H9 (cell line): ENCODE results near the gene CDKL5. TPM values are rescaled to one million over a fixed set of nuclear protein-coding genes. Genes with fewer than 3 reads are reported as not detected.

Source experiments
- DNase-seq: peaks from one replicate; pipeline ENCODE4 v3.0.0-alpha.2; 2017
- H2AFZ ChIP-seq: one replicate; pipeline ENCODE4 v1.6.1; 2013; ENCODE audit warnings: mild to moderate bottlenecking, low read length, control low read depth, moderate library complexity
- H2AK5ac ChIP-seq: 2 replicates; pipeline ENCODE4 v1.6.1; 2013; ENCODE audit warnings: low read length, control low read depth, mixed read lengths; ENCODE audit not compliant: insufficient read length
- H2BK120ac ChIP-seq: one replicate; pipeline ENCODE4 v1.6.1; 2013; ENCODE audit warnings: low read depth, mild to moderate bottlenecking, low read length, control low read depth, inconsistent platforms; ENCODE audit not compliant: poor library complexity, severe bottlenecking
- H2BK12ac ChIP-seq: 2 replicates; pipeline ENCODE4 v1.6.1; 2013; ENCODE audit warnings: low read length, control low read depth, mixed read lengths, low read depth; ENCODE audit not compliant: insufficient read length
- H2BK15ac ChIP-seq: 2 replicates; pipeline ENCODE4 v1.6.1; 2013; ENCODE audit warnings: low read depth, low read length, control low read depth
- H2BK20ac ChIP-seq: one replicate; pipeline ENCODE4 v1.6.1; 2013; ENCODE audit warnings: low read depth, mild to moderate bottlenecking, low read length, control low read depth, inconsistent platforms; ENCODE audit not compliant: poor library complexity, severe bottlenecking
- H2BK5ac ChIP-seq: 2 replicates; pipeline ENCODE4 v1.6.1; 2013; ENCODE audit warnings: low read length, control low read depth, mixed read lengths; ENCODE audit not compliant: insufficient read length
- H3K14ac ChIP-seq: 2 replicates; pipeline ENCODE4 v1.6.1; 2013; ENCODE audit warnings: low read length, control low read depth; ENCODE audit not compliant: insufficient read depth
- H3K18ac ChIP-seq: 2 replicates; pipeline ENCODE4 v1.6.1; 2013; ENCODE audit warnings: low read depth, mild to moderate bottlenecking, mixed read lengths, low read length, control low read depth; ENCODE audit not compliant: insufficient read length
- H3K23ac ChIP-seq: 2 replicates; pipeline ENCODE4 v1.6.1; 2013; ENCODE audit warnings: low read length, control low read depth, mixed read lengths, low read depth; ENCODE audit not compliant: insufficient read length
- H3K23me2 ChIP-seq: 2 replicates; pipeline ENCODE4 v1.6.1; 2013; ENCODE audit warnings: low read depth, mild to moderate bottlenecking, mixed read lengths, low read length, control low read depth; ENCODE audit not compliant: insufficient read length, poor library complexity, severe bottlenecking
- H3K27ac ChIP-seq: 2 replicates; pipeline ENCODE4 v1.5.1; 2013; ENCODE audit warnings: low read length, control low read depth, mixed read lengths, low read depth; ENCODE audit not compliant: insufficient read length
- H3K27me3 ChIP-seq: 2 replicates; pipeline ENCODE4 v1.6.1; 2013; ENCODE audit warnings: low read length, control low read depth, inconsistent platforms; ENCODE audit not compliant: insufficient read depth
- H3K4ac ChIP-seq: 2 replicates; pipeline ENCODE4 v1.6.1; 2013; ENCODE audit warnings: low read depth, mild to moderate bottlenecking, control low read depth, inconsistent platforms, low read length, moderate library complexity
- H3K4me1 ChIP-seq: 2 replicates; pipeline ENCODE4 v1.6.1; 2013; ENCODE audit warnings: low read length, control low read depth, inconsistent platforms; ENCODE audit not compliant: insufficient read depth
- H3K4me2 ChIP-seq: 2 replicates; pipeline ENCODE4 v1.6.1; 2013; ENCODE audit warnings: low read length, control low read depth, mixed read lengths; ENCODE audit not compliant: insufficient read length, insufficient read depth
- H3K56ac ChIP-seq: 2 replicates; pipeline ENCODE4 v1.6.1; 2013; ENCODE audit warnings: low read depth, mild to moderate bottlenecking, mixed read lengths, low read length, control low read depth; ENCODE audit not compliant: insufficient read length
- H3K79me1 ChIP-seq: 2 replicates; pipeline ENCODE4 v1.6.1; 2013; ENCODE audit warnings: low read depth, mild to moderate bottlenecking, moderate library complexity, low read length, control low read depth, inconsistent platforms; ENCODE audit not compliant: insufficient read depth, poor library complexity, severe bottlenecking
- H3K79me2 ChIP-seq: 2 replicates; pipeline ENCODE4 v1.6.1; 2013; ENCODE audit warnings: low read length, control low read depth, inconsistent platforms; ENCODE audit not compliant: insufficient read depth
- H3K9ac ChIP-seq: 2 replicates; pipeline ENCODE4 v1.6.1; 2013; ENCODE audit warnings: low read length, control low read depth, mixed read lengths; ENCODE audit not compliant: insufficient read length; ENCODE audit errors: extremely low read depth
- H3K9me3 ChIP-seq: one replicate; pipeline ENCODE4 v1.6.1; 2013; ENCODE audit warnings: low read depth, low read length, inconsistent platforms; ENCODE audit not compliant: control insufficient read depth
- H3T11ph ChIP-seq: one replicate; pipeline ENCODE4 v1.6.1; 2013; ENCODE audit warnings: mild to moderate bottlenecking, low read length, control low read depth, inconsistent platforms
- H4K20me1 ChIP-seq: one replicate; pipeline ENCODE4 v1.6.1; 2013; ENCODE audit not compliant: control insufficient read depth, insufficient read length, insufficient read depth
- H4K5ac ChIP-seq: 2 replicates; pipeline ENCODE4 v1.6.1; 2013; ENCODE audit warnings: low read depth, mild to moderate bottlenecking, mixed read lengths, low read length, control low read depth; ENCODE audit not compliant: insufficient read length
- H4K8ac ChIP-seq: replicated peaks from 2 replicates; pipeline ENCODE4 v1.6.1; 2013; ENCODE audit warnings: low read length, control low read depth, mixed read lengths, low read depth; ENCODE audit not compliant: insufficient read length
- H4K91ac ChIP-seq: 2 replicates; pipeline ENCODE4 v1.6.1; 2013; ENCODE audit warnings: low read depth, mild to moderate bottlenecking, moderate library complexity, mixed read lengths, low read length, control low read depth; ENCODE audit not compliant: insufficient read length
- H3K27ac Mint-ChIP-seq, 3 experiments: 2 replicates in 2 of 3; 3 replicates in 1 of 3; pipeline ENCODE4 v1.8.0; 2020 to 2021; ENCODE audit warnings: mixed read lengths in 3 of 3, mild to moderate bottlenecking in 1 of 3, moderate library complexity in 1 of 3
- H3K27me3 Mint-ChIP-seq: 2 replicates; pipeline ENCODE4 v1.8.0; 2021; ENCODE audit warnings: low read depth, mild to moderate bottlenecking, moderate library complexity, mixed read lengths
- H3K36me3 Mint-ChIP-seq, 3 experiments: 2 replicates in 2 of 3; 3 replicates in 1 of 3; pipeline ENCODE4 v1.8.0; 2020 to 2021; ENCODE audit warnings: low read depth in 3 of 3, mixed read lengths in 3 of 3; ENCODE audit not compliant: insufficient read depth in 1 of 3
- H3K4me1 Mint-ChIP-seq, 2 experiments: 2 replicates each; pipeline ENCODE4 v1.8.0; 2020; ENCODE audit warnings: mixed read lengths in 2 of 2
- H3K4me3 Mint-ChIP-seq, 2 experiments: 2 replicates in 1 of 2; 3 replicates in 1 of 2; pipeline ENCODE4 v1.8.0; 2020 to 2021; ENCODE audit warnings: mild to moderate bottlenecking in 2 of 2, mixed read lengths in 2 of 2, moderate library complexity in 1 of 2
- H3K9me3 Mint-ChIP-seq, 2 experiments: 2 replicates in 1 of 2; 3 replicates in 1 of 2; pipeline ENCODE4 v1.8.0; 2020; ENCODE audit warnings: mild to moderate bottlenecking in 2 of 2, mixed read lengths in 2 of 2, moderate library complexity in 1 of 2
- CTCF ChIP-seq: fragments of 200-600 bp; sonication (generic); conservative IDR thresholded peaks from 3 replicates; pipeline ENCODE4 v1.8.0; 2021; ENCODE audit warnings: antibody characterized with exemption, mild to moderate bottlenecking
- WGBS: extraction: QIAGEN DNeasy Blood & Tissue Kit; methylation state at CpG from one replicate; pipeline ENCODE4 v1.1.7; 2013; ENCODE audit warnings: missing lambda C conversion rate, low lambda C conversion rate, mixed read lengths; ENCODE audit not compliant: insufficient read length; ENCODE audit errors: extremely low coverage; 5-methylcytosine and 5-hydroxymethylcytosine counted together
- total RNA-seq: library from RNA; stranded (reverse); gene quantifications from 2 replicates; pipeline ENCODE4 v1.2.1, GENCODE V29; 2021

CDKL5 gene
- total RNA-seq, 1 experiment from 2014 or later: 19.5 TPM

- Histone ChIP-seq H3K4me1 (no peaks in the 10 kb centered on the region), H3K4ac (no peak overlapping the region), H3K79me2 (no peaks in the 10 kb centered on the region), H3K23me2 (no peaks in the 10 kb centered on the region), H3K23ac (no peak overlapping the region), H2BK5ac (no peak overlapping the region), H4K20me1 (no peaks in the 10 kb centered on the region), H4K91ac (no peak overlapping the region), H2BK15ac (no peak overlapping the region), H3K14ac (no peak overlapping the region), H3K27me3 (no peaks in the 10 kb centered on the region), H3K4me2 (no peak overlapping the region), H3K9me3 (peaks cover 72% of the 10 kb centered on the region), H2BK12ac (no peak overlapping the region), H3K27ac (no peak overlapping the region), H2AFZ (no peak overlapping the region), H3K79me1 (no peaks in the 10 kb centered on the region), H3K18ac (no peak overlapping the region), H2BK120ac (no peak overlapping the region), H4K8ac (no peak overlapping the region), H4K5ac (no peak overlapping the region), H3K56ac (no peak overlapping the region), H2AK5ac (no peak overlapping the region), H3K9ac (no peak overlapping the region), H2BK20ac (no peak overlapping the region), H3T11ph (no peak overlapping the region)
- Mint-ChIP-seq H3K36me3 (peaks cover 0 to 9% (median 5%) of the 10 kb centered on the region in 3 experiments; a peak in 5 of 7 replicates), H3K27ac (no peak overlapping the region), H3K9me3 (peaks cover 75 to 80% of the 10 kb centered on the region in 2 experiments), H3K4me3 (no peak overlapping the region), H3K27me3 (peaks cover 3% of the 10 kb centered on the region), H3K4me1 (peaks cover 0 to 5% of the 10 kb centered on the region in 2 experiments; a peak in 2 of 4 replicates)
- WGBS: no CpG with 5 or more reads among the region's 3 CpGs
- no peak for DNase-seq
- no peak for TF ChIP-seq CTCF
Observed at GRCh38 chrX:18696653-18697052, 271.2 kb downstream of the CDKL5 start.
